Effector memory CD8-positive, alpha-beta T cell (primary cell): Measurements from ENCODE around the gene ZNF512B.
"Not testable (repeated sequence)": the region's sequence is repeated elsewhere in the genome, so short reads cannot be mapped to it uniquely, and the experiment has no call there.

ENCODE experiments used
- ATAC-seq: fragments of 150-1000 bp; cut with Tn5 transposase; replicated peaks from 2 replicates; pipeline ENCODE4 v1.10.0; 2021; ENCODE audit warnings: mild to moderate bottlenecking, moderate library complexity
- DNase-seq, 3 experiments: peaks; one replicate each; pipeline ENCODE4 v3.0.0; 2021
- H3K27ac Mint-ChIP-seq, 2 donors: one replicate each; pipeline ENCODE4 v1.8.0; 2022; ENCODE audit warnings: mild to moderate bottlenecking in 2 of 2, mixed read lengths in 2 of 2, moderate library complexity in 2 of 2
- H3K27me3 Mint-ChIP-seq, 2 donors: one replicate each; pipeline ENCODE4 v1.8.0; 2022; ENCODE audit warnings: mixed read lengths in 2 of 2
- H3K36me3 Mint-ChIP-seq: one replicate; pipeline ENCODE4 v1.8.0; 2022; ENCODE audit warnings: mild to moderate bottlenecking, moderate library complexity, mixed read lengths; ENCODE audit not compliant: insufficient read depth
- H3K4me1 Mint-ChIP-seq, 2 donors: one replicate each; pipeline ENCODE4 v1.8.0; 2022; ENCODE audit warnings: low read depth in 2 of 2, mixed read lengths in 2 of 2
- H3K4me3 Mint-ChIP-seq, 2 donors: one replicate each; pipeline ENCODE4 v1.8.0; 2022; ENCODE audit warnings: mild to moderate bottlenecking in 2 of 2, mixed read lengths in 2 of 2, moderate library complexity in 2 of 2
- H3K9me3 Mint-ChIP-seq, 2 donors: one replicate each; pipeline ENCODE4 v1.8.0; 2022; ENCODE audit warnings: mixed read lengths in 2 of 2

ZNF512B gene

DNA sequence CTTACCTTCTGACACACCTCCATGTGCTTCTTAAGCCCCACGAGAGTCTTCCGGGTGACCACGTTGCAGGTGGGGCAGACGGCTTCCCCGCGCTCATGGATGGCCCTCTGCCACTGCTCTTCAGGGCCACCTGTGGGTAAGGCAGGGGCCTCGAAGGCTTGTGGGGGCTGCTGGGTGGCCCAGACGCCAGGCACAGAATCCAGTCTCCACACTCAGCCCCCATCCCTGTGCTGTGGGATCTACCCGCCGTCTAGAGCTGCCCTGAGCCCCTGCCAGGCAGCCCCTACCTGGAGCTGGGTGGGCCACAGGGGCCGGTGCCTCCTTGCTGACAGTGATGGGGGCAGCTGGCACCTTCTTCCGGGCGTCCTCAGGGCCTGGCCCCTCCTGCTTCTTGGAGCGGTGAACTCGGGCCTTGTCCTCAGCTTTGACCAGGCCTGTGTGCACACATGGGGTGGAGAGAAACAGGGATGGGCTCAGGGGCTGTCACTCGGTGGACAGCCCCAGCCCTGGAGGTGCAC, 5.9 kb downstream of the ZNF512B start:
- no peak for ATAC-seq
- no peaks in the 10 kb centered on the region for H3K27me3 Mint-ChIP-seq
- H3K27ac Mint-ChIP-seq, result no peak overlapping the region
- no peak for DNase-seq
- no peaks in the 10 kb centered on the region for H3K9me3 Mint-ChIP-seq
- H3K4me1 Mint-ChIP-seq, result peaks cover 3 to 6% of the 10 kb centered on the region in 2 donors
- no peak overlapping the region for H3K4me3 Mint-ChIP-seq
- H3K36me3 Mint-ChIP-seq, result peaks cover 2% of the 10 kb centered on the region

GRCh38 chr20:63963348-63963741, 6.4 kb downstream of the ZNF512B start:
- Mint-ChIP-seq H3K27ac (no peak overlapping the region), H3K36me3 (peaks cover 2% of the 10 kb centered on the region), H3K9me3 (no peaks in the 10 kb centered on the region), H3K4me3 (no peak overlapping the region), H3K4me1 (peaks cover 0 to under 1% of the 10 kb centered on the region in 2 donors), H3K27me3 (no peaks in the 10 kb centered on the region)
- DNase-seq (no peak), ATAC-seq (no peak)

GRCh38 chr20:63962426-63963347, 7.0 kb downstream of the ZNF512B start:
- Mint-ChIP-seq H3K4me3 (no peak overlapping the region), H3K36me3 (peaks cover 2% of the 10 kb centered on the region), H3K27ac (no peak overlapping the region), H3K27me3 (no peaks in the 10 kb centered on the region), H3K4me1 (peaks cover 0 to 2% of the 10 kb centered on the region in 2 donors), H3K9me3 (no peaks in the 10 kb centered on the region)
- ATAC-seq, result no peak
- DNase-seq, result no peak

DNA sequence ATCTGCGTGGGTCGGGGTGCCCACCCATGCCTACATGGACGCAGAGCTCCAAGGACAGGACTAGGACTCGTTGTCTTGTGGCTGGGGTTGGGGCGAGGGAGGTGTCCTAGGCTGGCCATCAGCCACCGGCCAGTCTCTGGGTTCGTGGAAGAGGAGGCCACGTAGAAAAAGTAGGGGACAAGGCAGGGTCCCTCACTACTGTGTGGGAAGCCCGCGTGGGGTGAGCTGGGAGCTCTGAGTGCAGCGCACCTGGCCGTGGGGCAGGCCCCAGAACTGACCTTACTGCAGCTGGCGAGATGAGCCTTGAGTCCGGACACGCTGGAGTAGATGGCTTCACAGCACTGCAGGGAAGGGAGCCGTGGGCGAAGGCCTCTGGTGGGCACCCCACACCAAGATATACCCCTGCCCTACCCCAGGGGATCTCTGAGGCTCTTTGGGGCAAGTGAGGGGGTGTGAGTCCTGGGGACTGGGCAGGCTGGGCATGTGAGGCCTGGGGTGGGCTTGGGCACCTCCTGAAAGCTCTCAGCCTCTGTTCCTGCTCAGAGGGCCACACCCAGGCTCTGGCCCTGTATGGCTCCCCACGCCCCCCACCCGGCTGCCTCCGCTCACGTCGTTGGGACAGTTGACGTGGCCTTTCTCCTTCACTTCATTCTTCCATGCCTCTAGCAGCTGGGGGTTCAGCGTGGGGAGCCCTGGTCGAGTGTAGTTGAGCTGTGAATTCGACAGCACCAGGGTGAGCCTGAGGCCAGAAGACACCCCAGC, 7.9 kb downstream of the ZNF512B start:
- ATAC-seq (no peak), DNase-seq (no peak)
- Mint-ChIP-seq H3K4me3 (no peak overlapping the region), H3K4me1 (peaks cover 5 to 6% of the 10 kb centered on the region in 2 donors), H3K27me3 (no peaks in the 10 kb centered on the region), H3K27ac (peak overlapping the region in 1 of 2 donors; percentile 41), H3K36me3 (peaks cover 2% of the 10 kb centered on the region), H3K9me3 (no peaks in the 10 kb centered on the region)

DNA sequence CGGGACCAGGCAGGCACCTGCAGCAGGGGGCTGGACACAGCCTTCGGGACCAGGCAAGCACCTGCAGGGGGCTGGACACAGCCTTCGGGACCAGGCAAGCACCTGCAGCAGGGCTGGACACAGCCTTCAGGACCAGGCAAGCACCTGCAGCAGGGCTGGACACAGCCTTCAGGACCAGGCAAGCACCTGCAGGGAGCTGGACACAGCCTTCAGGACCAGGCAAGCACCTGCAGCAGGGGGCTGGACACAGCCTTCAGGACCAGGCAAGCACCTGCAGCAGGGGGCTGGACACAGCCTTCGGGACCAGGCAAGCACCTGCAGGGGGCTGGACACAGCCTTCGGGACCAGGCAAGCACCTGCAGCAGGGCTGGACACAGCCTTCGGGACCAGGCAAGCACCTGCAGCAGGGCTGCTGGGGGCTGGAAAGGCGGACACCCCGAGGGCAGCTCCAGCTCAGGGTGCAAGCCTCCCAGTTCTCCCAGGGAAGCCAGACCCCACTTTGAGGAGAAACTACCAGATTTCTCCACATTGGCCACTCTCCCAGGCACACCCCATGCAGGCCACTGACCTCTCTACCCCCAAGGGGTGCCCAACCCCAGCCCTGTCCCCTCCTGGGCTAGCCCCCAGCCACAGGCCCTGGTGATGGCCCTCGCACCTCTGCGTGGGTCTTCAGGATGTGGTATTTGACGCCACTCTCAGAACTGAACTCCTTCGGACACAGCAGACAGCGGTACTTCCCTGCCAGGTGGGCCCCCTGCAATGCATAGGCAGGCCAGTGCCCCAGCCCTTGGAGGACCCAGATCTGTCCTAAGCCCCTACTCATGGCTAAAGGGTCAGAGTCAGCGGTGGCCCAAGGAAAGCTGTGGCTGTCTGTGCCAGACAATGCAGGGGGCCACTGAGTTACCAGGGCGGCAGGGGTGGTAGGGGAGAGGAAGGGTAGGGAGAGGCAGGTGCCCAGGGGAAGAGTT, 8.8 kb downstream of the ZNF512B start:
- not testable (repeated sequence) for ATAC-seq, H3K4me3 Mint-ChIP-seq, H3K4me1 Mint-ChIP-seq, H3K27me3 Mint-ChIP-seq, DNase-seq, H3K9me3 Mint-ChIP-seq, H3K36me3 Mint-ChIP-seq
- H3K27ac Mint-ChIP-seq, result peak overlapping the region in 1 of 2 donors; percentile 41

DNA sequence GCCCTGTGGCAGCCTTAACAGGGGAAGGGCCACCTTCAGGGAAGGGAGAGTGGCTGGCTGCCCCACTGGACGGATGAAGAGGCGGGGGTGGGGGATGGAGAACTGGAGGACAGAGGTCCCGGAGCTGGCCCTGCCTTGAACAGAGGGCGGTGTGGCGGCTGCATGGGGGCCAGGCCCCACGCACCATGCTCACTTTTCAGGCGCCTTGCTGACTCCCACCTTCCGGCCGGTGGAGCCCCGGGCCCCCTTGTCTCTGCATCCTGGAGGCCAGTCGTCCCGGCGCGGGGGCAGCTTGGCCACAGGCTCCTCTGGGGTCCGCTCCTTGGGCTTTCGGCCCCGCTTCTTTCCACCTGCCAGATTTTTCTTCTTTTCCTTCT, 10.0 kb downstream of the ZNF512B start:
- Mint-ChIP-seq H3K27ac (no peak overlapping the region), H3K9me3 (no peaks in the 10 kb centered on the region), H3K36me3 (peaks cover 7% of the 10 kb centered on the region), H3K4me3 (no peak overlapping the region), H3K4me1 (peaks cover 6 to 12% of the 10 kb centered on the region in 2 donors), H3K27me3 (no peaks in the 10 kb centered on the region)
- ATAC-seq (no peak), DNase-seq (no peak)

DNA sequence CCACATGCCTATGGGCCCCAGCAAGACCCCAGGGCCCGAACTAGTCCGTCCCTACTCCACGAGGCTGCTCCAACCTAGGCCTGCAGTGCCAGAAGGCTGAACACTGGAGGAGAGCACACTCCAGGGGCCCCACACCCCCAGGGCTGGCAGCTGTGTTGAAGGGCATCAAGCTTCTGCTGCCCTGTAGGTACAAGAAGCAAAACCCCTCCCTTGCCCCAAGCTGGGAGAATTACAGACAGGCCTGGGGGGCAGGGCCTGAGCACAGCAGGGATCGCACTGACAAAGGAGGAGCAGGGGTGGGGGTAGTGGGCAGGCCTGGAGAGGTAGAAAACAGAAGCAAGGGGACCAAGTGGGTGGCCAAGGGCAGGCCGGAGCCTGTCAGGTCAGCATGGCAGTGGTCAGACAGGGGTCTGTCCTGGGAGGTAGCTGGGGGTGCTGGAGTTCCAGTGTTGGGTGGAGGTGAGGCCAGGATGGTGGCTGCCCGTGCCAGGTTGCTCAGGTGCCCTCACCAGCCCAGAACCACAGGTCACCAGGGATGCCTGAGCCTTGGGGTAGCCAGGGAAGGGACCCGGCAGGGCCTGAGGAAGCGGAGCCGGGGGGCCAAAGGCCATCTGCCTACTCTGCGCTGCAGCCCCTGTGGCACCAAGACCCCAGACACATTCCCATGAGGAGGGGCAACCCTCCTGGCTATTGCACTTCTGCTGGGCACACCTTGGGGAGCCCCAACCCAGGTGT, 10.6 kb downstream of the ZNF512B start:
- no peak for ATAC-seq
- Mint-ChIP-seq H3K36me3 (peaks cover 11% of the 10 kb centered on the region), H3K4me1 (peaks cover 11 to 15% of the 10 kb centered on the region in 2 donors), H3K27me3 (no peaks in the 10 kb centered on the region), H3K27ac (no peak overlapping the region), H3K4me3 (no peak overlapping the region), H3K9me3 (no peaks in the 10 kb centered on the region)
- no peak for DNase-seq

DNA sequence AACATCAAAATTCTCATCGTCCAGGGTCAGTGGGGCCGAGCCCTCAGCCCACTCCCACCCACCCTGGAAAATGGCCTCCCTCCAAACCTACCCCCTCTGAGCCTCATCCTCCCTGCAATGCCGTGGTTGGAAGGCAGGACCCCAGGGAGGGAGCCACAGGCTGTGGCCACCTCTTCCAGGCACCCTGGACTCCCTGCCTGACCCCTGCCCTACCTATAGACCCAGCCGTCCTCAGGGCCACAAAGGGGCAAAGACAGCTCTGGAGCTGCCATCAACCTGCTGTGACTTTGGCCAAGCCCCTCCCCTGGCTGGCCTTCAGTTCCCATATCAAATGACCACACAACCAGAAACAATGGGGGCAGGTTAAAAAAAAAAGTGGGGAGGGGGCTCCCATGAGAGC, 11.3 kb downstream of the ZNF512B start:
- peaks cover 13% of the 10 kb centered on the region for H3K36me3 Mint-ChIP-seq
- no peaks in the 10 kb centered on the region for H3K27me3 Mint-ChIP-seq
- no peak overlapping the region for H3K4me3 Mint-ChIP-seq
- ATAC-seq (no peak), DNase-seq (no peak)
- H3K27ac Mint-ChIP-seq, result no peak overlapping the region
- no peaks in the 10 kb centered on the region for H3K9me3 Mint-ChIP-seq
- peaks cover 18 to 20% of the 10 kb centered on the region in 2 donors for H3K4me1 Mint-ChIP-seq

- DNase-seq (no peak), ATAC-seq (no peak)
- H3K36me3 Mint-ChIP-seq, result peaks cover 13% of the 10 kb centered on the region
- peak overlapping the region in 1 of 2 donors; percentile 80 for H3K27ac Mint-ChIP-seq
- H3K4me1 Mint-ChIP-seq, result peaks cover 23 to 24% of the 10 kb centered on the region in 2 donors
- H3K9me3 Mint-ChIP-seq, result no peaks in the 10 kb centered on the region
- peak overlapping the region; percentile 56 to 60 for H3K4me3 Mint-ChIP-seq
- H3K27me3 Mint-ChIP-seq, result no peaks in the 10 kb centered on the region
Measured at GRCh38 chr20:63957690-63958441, 11.9 kb downstream of the ZNF512B start.

- Mint-ChIP-seq H3K36me3 (peaks cover 13% of the 10 kb centered on the region), H3K27me3 (no peaks in the 10 kb centered on the region), H3K27ac (peak overlapping the region in 1 of 2 donors; percentile 80), H3K4me3 (peak overlapping the region; percentile 75 to 77), H3K4me1 (peaks cover 26% of the 10 kb centered on the region in 2 donors), H3K9me3 (no peaks in the 10 kb centered on the region)
- DNase-seq, result peak in 1 of 3 experiments; percentile 31
- peak; percentile 43 for ATAC-seq
Measured at GRCh38 chr20:63957004-63957689, 12.6 kb downstream of the ZNF512B start.

DNA sequence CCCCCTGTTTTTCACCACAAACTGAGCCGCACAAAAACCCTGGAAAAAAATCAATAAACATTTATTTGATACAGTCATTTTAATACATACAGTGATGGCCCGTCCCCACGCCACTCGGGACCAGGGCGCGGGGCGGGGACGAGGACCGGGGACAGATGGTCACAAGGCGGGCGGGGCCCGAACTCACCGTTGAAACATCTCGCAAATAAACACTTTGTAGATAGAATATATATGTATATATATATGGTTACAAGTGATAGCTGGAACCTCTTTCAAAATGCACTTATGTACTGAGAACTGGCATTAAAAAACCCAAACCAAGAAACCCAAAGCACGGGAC, 13.1 kb downstream of the ZNF512B start:
- H3K4me1 Mint-ChIP-seq, result peaks cover 26% of the 10 kb centered on the region in 2 donors
- peak overlapping the region; percentile 75 to 77 for H3K4me3 Mint-ChIP-seq
- DNase-seq, result no peak
- H3K9me3 Mint-ChIP-seq, result no peaks in the 10 kb centered on the region
- H3K27ac Mint-ChIP-seq, result peak overlapping the region in 1 of 2 donors; percentile 73
- H3K36me3 Mint-ChIP-seq, result peaks cover 13% of the 10 kb centered on the region
- no peaks in the 10 kb centered on the region for H3K27me3 Mint-ChIP-seq
- peak; percentile 21 for ATAC-seq
